Endodermal cell (in vitro differentiated cells): ENCODE measurements around the gene PHTF1. TPM values are rescaled to one million over a fixed set of nuclear protein-coding genes. Genes with fewer than 3 reads are reported as not detected.

ENCODE experiments used
- DNase-seq: peaks from one replicate; pipeline ENCODE4 v3.0.0-alpha.2; 2017
- H3K27ac ChIP-seq: 2 replicates; pipeline ENCODE4 v1.5.1; 2013; ENCODE audit warnings: mild to moderate bottlenecking, low read depth, low read length, moderate library complexity
- H3K27me3 ChIP-seq: 2 replicates; pipeline ENCODE4 v1.6.1; 2013; ENCODE audit warnings: mild to moderate bottlenecking, low read length, moderate library complexity; ENCODE audit not compliant: insufficient read depth, control insufficient read depth, poor library complexity, severe bottlenecking
- H3K36me3 ChIP-seq: 2 replicates; pipeline ENCODE4 v1.7.0; 2013; ENCODE audit warnings: mild to moderate bottlenecking, low read length, moderate library complexity; ENCODE audit not compliant: control insufficient read depth, insufficient read depth
- H3K4me1 ChIP-seq: one replicate; pipeline ENCODE4 v1.7.0; 2013; ENCODE audit warnings: low read length; ENCODE audit not compliant: control insufficient read depth, insufficient read depth
- H3K4me3 ChIP-seq: 2 replicates; pipeline ENCODE4 v1.5.1; 2013; ENCODE audit warnings: mild to moderate bottlenecking, low read length, moderate library complexity
- H3K9ac ChIP-seq: 2 replicates; pipeline ENCODE4 v1.6.1; 2013; ENCODE audit warnings: mild to moderate bottlenecking, low read length, moderate library complexity; ENCODE audit not compliant: poor library complexity, severe bottlenecking; ENCODE audit errors: extremely low read depth
- H3K9me3 ChIP-seq: 2 replicates; pipeline ENCODE4 v1.6.1; 2013; ENCODE audit warnings: mild to moderate bottlenecking, low read length, moderate library complexity; ENCODE audit not compliant: control insufficient read depth
- H3K27ac Mint-ChIP-seq: 2 replicates; pipeline ENCODE4 v1.8.0; 2020; ENCODE audit warnings: mixed read lengths
- H3K27me3 Mint-ChIP-seq: 2 replicates; pipeline ENCODE4 v1.8.0; 2021; ENCODE audit warnings: mild to moderate bottlenecking, mixed read lengths; ENCODE audit not compliant: insufficient read depth
- H3K36me3 Mint-ChIP-seq: 2 replicates; pipeline ENCODE4 v1.8.0; 2020; ENCODE audit warnings: low read depth, mixed read lengths
- H3K4me1 Mint-ChIP-seq: 2 replicates; pipeline ENCODE4 v1.8.0; 2020; ENCODE audit warnings: mixed read lengths
- H3K4me3 Mint-ChIP-seq: 2 replicates; pipeline ENCODE4 v1.8.0; 2020; ENCODE audit warnings: mild to moderate bottlenecking, moderate library complexity, mixed read lengths
- H3K9me3 Mint-ChIP-seq: 2 replicates; pipeline ENCODE4 v1.8.0; 2020; ENCODE audit warnings: mild to moderate bottlenecking, mixed read lengths
- CTCF ChIP-seq: fragments of 200-600 bp; sonication (generic); conservative IDR thresholded peaks from 2 replicates; pipeline ENCODE4 v1.5.0; 2021; ENCODE audit warnings: antibody characterized with exemption, mild to moderate bottlenecking
- WGBS, 2 experiments: methylation state at CpG; one replicate each; pipeline versions ENCODE4 v1.1.5 to v1.1.7; 2013; ENCODE audit warnings: missing lambda C conversion rate in 2 of 2, mixed read lengths in 1 of 2; ENCODE audit not compliant: insufficient coverage in 1 of 2, insufficient read length in 1 of 2; 5-methylcytosine and 5-hydroxymethylcytosine counted together
- total RNA-seq, 2 donors: library from RNA; stranded (reverse); fragmentation: NEBNext Ultra II Directional in 1 of 2; extraction: Animal tissue kit (Norgen Biotek cat#: 25700) in 1 of 2; gene quantifications; 2 replicates in 1 of 2; 3 replicates in 1 of 2; pipeline ENCODE4 v1.2.1, GENCODE V29; 2021

The PHTF1 gene
- total RNA-seq, 2 donors from 2014 or later = 43.8 to 56.5 TPM

GRCh38 chr1:113800487-113800886, 41.2 kb upstream of the PHTF1 start:
- no peak for TF ChIP-seq CTCF
- no peak overlapping the region for H3K4me3 ChIP-seq
- Mint-ChIP-seq H3K27ac (no peak overlapping the region), H3K36me3 (peaks cover 19% of the 10 kb centered on the region), H3K4me1 (peaks cover 9% of the 10 kb centered on the region), H3K9me3 (no peaks in the 10 kb centered on the region), H3K27me3 (no peaks in the 10 kb centered on the region), H3K4me3 (no peak overlapping the region)
- peaks cover 21% of the 10 kb centered on the region for H3K36me3 ChIP-seq
- no peak for DNase-seq
- no peaks in the 10 kb centered on the region for H3K27me3 ChIP-seq
- 91 to 100% methylated on average over 2 to 3 of the region's 3 CpGs for WGBS, 2 experiments
- no peaks in the 10 kb centered on the region for H3K9me3 ChIP-seq
- peaks cover 3% of the 10 kb centered on the region for H3K4me1 ChIP-seq
- no peak overlapping the region for H3K9ac ChIP-seq
- H3K27ac ChIP-seq = no peak overlapping the region

- no peak overlapping the region for H3K27ac Mint-ChIP-seq
Measured at GRCh38 chr1:113797472-113797871, 38.2 kb upstream of the PHTF1 start.

GRCh38 chr1:113793878-113794834, 34.9 kb upstream of the PHTF1 start:
- H3K9me3 Mint-ChIP-seq = no peaks in the 10 kb centered on the region
- H3K27me3 Mint-ChIP-seq = no peaks in the 10 kb centered on the region
- H3K4me1 Mint-ChIP-seq = peaks cover 12% of the 10 kb centered on the region
- no peaks in the 10 kb centered on the region for H3K4me1 ChIP-seq
- TF ChIP-seq CTCF = no peak
- no peak overlapping the region for H3K4me3 Mint-ChIP-seq
- H3K27ac ChIP-seq = no peak overlapping the region
- peaks cover 26% of the 10 kb centered on the region for H3K36me3 Mint-ChIP-seq
- DNase-seq = no peak
- no peaks in the 10 kb centered on the region for H3K9me3 ChIP-seq
- H3K36me3 ChIP-seq = peaks cover 42% of the 10 kb centered on the region
- WGBS, 2 experiments = 92 to 93% methylated on average over 7 to 9 of the region's 9 CpGs
- no peaks in the 10 kb centered on the region for H3K27me3 ChIP-seq
- H3K4me3 ChIP-seq = no peak overlapping the region
- H3K27ac Mint-ChIP-seq = no peak overlapping the region
- H3K9ac ChIP-seq = no peak overlapping the region

More at GRCh38 chr1:113797472-113797871, 38.2 kb upstream of the PHTF1 start:
- Histone ChIP-seq H3K4me3 (no peak overlapping the region), H3K27me3 (no peaks in the 10 kb centered on the region), H3K36me3 (peaks cover 34% of the 10 kb centered on the region), H3K27ac (no peak overlapping the region), H3K9me3 (no peaks in the 10 kb centered on the region), H3K4me1 (no peaks in the 10 kb centered on the region), H3K9ac (no peak overlapping the region)
- WGBS, 2 experiments = 94 to 97% methylated on average over 3 to 4 of the region's 4 CpGs
- no peak overlapping the region for H3K4me3 Mint-ChIP-seq
- no peaks in the 10 kb centered on the region for H3K27me3 Mint-ChIP-seq
- H3K4me1 Mint-ChIP-seq = peaks cover 1% of the 10 kb centered on the region
- no peak for TF ChIP-seq CTCF
- H3K36me3 Mint-ChIP-seq = peaks cover 24% of the 10 kb centered on the region
- no peak for DNase-seq
- H3K9me3 Mint-ChIP-seq = no peaks in the 10 kb centered on the region
